CD4-positive, alpha-beta T cell treated with Interferon alpha-2 for 1 hour (primary cell): ENCODE measurements around the gene AKR1B15.

ENCODE experiments used
- DNase-seq, 2 donors: peaks; one replicate each; pipeline ENCODE4 v3.0.0-alpha.2; 2020 to 2022

The AKR1B15 gene

DNA sequence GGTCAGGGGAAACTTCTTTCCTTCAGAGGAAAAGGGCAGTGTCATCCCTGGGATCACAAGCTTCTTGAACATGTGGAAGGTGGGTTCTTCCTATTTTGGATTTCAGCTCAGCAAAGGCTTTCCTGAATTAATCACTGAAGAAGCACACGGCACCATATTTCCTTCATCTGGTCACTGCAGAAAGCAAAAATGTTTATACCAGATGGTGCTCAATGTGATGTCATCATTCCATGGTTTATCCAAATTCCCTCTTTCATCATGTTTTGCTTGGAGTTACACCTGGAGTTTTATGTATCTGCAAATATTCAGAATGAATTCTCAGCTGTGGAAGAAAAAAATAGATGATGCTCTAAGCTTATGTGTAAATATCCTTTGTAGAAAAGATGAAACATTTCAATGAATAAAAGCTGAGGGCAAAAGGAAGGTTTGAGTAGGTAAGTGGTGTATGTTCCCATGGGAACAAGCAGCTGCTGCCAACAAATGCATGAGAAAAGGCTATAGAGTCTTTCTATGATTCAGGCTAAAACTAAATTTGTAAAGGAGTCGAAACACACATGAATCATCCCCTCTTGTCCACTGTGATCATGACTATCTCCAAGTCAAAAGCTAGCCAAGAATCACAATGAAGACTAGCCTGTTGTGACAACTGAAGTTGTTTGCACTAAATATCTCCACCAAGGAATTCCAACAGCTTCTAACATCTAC, 70.9 kb downstream of the AKR1B15 start:
- no peak for DNase-seq

DNA sequence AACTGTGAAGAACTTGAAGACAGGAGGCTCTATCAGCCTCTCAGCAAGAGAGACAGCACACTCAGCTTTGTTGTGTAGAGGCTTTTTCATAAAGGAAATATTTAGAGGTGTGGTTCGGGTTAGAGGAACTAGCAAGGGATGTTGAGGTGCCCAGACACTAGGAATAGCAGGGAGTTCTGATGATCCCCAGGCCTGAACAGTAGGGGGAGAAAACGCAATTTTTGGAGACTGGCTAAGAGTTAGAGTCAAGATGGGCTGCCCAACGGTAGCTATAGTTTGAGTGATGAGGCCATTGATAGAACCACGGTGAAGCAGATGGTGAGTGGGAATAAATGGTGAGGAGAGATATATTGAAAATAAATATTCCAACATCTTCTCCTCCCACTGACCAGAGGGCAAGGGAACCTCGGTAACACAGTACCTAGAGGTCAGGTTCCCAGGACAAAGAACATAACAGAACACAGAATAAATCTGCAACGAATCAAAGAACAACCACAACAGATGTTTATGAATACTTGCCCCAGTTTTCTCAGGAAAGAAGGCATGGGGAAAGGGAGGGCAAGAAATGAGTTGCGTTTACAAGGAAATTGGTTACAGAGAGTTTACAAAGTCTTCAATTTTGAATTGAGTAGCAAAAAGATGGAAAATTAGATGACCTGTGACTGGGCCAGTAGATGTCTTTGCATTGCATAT, 73.5 kb downstream of the AKR1B15 start:
- no peak for DNase-seq

DNA sequence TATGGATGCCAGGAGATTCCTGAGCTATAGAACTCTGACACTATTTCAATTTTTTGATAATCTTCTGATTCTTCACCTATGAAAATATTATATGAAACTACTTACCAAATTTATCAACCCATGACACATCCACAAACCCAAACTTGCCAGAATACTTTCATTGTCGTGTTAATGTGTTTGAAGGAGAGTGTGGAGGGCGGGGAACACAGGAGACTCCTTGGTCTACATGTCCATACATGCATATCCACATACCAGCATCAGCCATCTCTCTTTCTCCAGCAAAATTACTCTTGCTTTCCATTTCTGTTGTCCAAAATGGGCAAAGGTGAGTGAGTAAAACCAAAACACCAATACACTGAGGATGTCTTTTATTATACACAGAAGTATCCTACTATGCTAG, 74.3 kb downstream of the AKR1B15 start:
- DNase-seq = no peak

DNA sequence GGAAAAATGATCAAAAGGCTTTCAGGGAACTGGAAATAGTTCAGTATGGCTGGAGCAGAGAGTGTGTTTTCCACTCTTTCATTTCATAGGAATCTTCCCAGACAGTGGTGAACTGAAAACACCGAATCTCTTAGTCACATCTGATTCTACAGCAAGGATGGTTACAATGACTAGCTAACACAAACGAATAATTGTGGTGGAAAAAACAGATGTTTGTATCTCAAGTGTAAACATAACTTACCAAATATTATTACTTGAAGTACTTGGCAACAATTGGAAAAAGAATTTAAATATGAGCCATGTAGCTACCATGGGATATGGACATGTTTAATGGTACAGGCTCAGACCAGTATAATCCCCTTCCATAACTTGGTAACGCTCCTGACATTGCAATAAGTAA, 76.6 kb downstream of the AKR1B15 start:
- DNase-seq = no peak

DNA sequence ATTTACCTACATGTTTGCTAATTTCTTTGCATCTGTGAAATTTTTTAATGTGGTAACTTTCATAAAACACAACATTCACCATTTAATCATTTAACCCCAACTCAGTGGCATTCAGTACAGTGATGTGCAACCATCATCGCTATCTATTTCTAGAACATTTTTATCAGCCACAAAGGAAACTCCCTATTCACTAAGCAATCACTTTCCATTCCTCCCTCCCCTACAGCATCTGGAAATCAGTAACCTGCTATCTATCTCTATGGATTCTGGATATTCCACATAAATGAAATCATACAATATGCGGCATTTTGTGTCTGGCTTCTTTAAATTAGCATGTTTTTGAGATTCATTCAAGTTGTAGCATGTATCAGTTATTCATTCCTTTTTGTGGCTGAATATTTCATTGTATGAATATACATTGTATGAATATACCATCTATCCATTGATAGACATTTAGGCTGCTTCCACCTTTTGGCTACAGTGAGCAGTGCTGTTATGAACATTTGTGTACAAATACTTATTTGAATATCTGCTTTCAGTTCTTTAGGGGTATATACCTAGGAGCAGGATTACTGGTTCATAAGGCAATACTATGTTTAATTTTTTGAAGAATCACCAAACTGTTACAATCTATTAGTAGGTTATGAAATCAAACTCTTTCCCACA, 78.3 kb downstream of the AKR1B15 start:
- no peak for DNase-seq

DNA sequence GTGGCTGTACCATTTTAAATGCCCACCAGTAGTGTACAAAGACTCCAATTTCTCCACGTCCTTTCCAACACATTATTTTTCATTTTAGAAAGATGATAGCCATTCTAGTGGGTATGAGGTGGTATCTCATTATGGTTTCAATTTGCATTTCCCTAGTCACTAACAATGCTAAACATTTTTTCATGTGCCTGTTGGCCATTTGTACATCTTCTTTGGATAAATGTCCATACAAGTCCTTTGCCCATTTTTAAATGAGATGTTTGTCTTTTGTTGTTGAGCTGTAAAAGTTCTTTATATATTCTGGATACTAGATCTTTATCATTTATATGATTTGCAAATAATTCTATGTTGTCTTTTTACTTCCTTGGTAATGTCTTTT, 78.9 kb downstream of the AKR1B15 start:
- DNase-seq = no peak

DNA sequence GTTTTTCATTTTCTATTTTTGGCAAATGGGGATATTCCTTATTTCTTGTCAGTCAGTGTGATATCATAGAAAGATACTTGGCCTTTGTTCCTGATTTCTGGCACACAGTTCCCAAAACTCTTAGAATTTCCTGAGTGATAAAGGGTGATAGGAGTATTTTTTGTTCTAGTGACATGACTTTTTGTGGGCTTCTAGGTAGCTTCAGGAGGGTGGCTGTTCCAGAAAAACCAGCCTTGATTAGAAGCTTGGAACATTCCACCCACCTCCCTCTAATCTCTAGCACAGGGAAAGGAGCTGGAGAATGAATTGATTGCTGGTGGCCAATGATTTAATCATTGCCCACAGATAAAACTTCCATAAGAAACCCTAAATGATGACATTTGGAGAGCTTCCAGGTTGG, 80.5 kb downstream of the AKR1B15 start:
- no peak for DNase-seq
